GM12891 (cell line): ENCODE results near the gene TASP1.

Source experiments
- POLR2A ChIP-seq: IDR thresholded peaks from 2 replicates; pipeline ENCODE4 v1.6.1; 2011; ENCODE audit warnings: low read depth, low read length, control low read depth
- POLR2AphosphoS5 ChIP-seq: IDR thresholded peaks from 2 replicates; pipeline ENCODE4 v1.6.1; 2011; ENCODE audit warnings: low read depth, low read length, control low read depth
- TAF1 ChIP-seq: IDR thresholded peaks from 2 replicates; pipeline ENCODE4 v1.6.1; 2011; ENCODE audit warnings: low read depth, low read length, control low read depth

DNA sequence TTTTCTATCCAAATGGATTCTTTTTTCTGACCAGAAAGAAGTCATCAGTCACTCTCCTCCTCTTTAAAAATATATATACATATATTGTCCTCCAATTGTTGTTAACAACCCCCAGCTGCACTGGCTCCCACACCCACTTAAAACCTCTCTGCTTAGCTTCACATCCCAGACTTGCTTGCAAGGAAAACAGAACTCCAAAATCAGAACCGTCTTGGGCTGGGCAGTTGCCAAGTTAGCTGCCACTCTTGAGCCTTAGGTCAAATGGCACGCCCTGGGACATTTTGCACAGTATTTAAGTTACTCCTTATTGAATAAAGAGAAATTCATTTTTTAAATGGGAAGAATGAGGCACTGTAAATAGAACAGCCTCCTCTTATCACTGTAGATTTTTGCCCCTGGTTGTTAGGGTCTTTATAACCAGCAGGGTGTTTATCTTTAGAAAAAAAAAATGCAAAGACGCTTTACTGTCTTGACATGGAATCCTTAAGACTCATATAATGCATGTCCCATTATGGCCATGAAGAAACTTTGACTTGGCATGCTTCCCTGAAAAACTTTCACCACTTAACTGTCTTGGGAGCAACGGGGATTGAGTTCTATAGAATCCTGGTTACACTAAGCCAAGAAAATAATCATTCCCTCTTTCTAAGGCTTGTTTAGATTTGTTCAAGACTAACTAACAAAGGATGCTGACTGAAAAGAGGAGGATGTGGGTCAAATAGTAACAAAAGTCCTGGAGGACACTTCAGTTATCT is 213.2 kb downstream of the TASP1 start:
- TF ChIP-seq POLR2AphosphoS5 (no peak), TAF1 (no peak), POLR2A (no peak)
